SH-SY5Y (cell line): ENCODE measurements around the gene FOXC2.

ENCODE experiments used
- GATA2 ChIP-seq: IDR thresholded peaks from 2 replicates; pipeline ENCODE4 v1.6.1; 2011; ENCODE audit warnings: mild to moderate bottlenecking, low read depth, low read length
- GATA3 ChIP-seq: IDR thresholded peaks from 2 replicates; pipeline ENCODE4 v1.6.1; 2011; ENCODE audit warnings: low read depth, mild to moderate bottlenecking, low read length, moderate library complexity

The FOXC2 gene

DNA sequence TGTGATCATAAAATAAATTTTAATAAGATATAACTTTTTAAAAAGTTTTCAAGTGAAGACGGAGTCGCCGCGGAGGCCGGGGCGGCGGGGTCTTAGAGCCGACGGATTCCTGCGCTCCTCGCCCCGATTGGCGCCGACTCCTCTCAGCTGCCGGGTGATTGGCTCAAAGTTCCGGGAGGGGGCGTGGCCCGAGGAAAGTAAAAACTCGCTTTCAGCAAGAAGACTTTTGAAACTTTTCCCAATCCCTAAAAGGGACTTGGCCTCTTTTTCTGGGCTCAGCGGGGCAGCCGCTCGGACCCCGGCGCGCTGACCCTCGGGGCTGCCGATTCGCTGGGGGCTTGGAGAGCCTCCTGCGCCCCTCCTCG is at the start of gene FOXC2:
Gene FOXC2 (plus strand): TSS at position 229 of the 365 bp plus-strand sequence. CDS start 507 bp downstream, outside the sequence.
- TF ChIP-seq GATA3 (no peak), GATA2 (no peak)

- TF ChIP-seq GATA2 = no peak
- no peak for TF ChIP-seq GATA3
These were observed 49.6 kb upstream of the FOXC2 start for GRCh38 chr16:86517033-86517432.

- no peak for TF ChIP-seq GATA2
- TF ChIP-seq GATA3 = no peak
These were observed 48.9 kb upstream of the FOXC2 start for GRCh38 chr16:86517652-86518258.

GRCh38 chr16:86519007-86519648 is 47.5 kb upstream of the FOXC2 start:
- no peak for TF ChIP-seq GATA3
- no peak for TF ChIP-seq GATA2

DNA sequence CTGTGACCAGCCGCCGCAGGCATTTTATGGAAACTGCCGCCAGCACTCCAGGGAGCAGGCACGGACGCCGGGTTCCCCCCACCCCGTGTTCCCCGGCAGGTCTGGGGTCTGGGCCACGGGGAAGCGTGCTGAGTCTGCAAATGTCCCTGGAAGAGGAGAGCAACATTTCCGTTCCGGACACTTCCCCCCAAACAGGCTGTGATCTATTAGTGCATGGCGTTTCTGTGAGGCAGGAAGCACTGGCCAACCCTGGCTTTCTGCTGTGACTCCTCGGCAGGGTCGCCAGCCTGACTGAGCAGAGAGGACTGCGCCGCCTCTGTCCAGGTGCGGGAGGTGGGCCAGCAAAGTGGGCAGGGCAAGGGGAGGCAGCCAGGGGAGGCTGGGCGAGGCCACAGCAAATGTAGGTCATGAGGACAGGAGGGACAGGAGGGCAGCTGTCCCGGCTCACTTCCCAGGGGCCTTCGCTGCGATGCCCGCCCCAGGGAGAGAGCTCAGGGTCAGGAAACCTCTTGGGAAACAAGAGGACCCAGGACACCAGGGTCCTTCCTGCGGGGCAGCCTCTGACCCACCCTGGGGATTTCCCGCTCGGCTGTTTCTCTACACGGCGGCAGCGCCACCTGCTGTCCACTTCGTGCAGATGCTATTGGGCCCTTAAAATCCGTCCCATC is 46.8 kb upstream of the FOXC2 start:
- no peak for TF ChIP-seq GATA3
- TF ChIP-seq GATA2 = no peak; the same call in 1 of the 2 replicates

- TF ChIP-seq GATA2 (0 out of 2 replicates have a peak, but pooled peaks have one; percentile 16), GATA3 (no peak)
These were observed 46.1 kb upstream of the FOXC2 start for GRCh38 chr16:86520317-86521210.

DNA sequence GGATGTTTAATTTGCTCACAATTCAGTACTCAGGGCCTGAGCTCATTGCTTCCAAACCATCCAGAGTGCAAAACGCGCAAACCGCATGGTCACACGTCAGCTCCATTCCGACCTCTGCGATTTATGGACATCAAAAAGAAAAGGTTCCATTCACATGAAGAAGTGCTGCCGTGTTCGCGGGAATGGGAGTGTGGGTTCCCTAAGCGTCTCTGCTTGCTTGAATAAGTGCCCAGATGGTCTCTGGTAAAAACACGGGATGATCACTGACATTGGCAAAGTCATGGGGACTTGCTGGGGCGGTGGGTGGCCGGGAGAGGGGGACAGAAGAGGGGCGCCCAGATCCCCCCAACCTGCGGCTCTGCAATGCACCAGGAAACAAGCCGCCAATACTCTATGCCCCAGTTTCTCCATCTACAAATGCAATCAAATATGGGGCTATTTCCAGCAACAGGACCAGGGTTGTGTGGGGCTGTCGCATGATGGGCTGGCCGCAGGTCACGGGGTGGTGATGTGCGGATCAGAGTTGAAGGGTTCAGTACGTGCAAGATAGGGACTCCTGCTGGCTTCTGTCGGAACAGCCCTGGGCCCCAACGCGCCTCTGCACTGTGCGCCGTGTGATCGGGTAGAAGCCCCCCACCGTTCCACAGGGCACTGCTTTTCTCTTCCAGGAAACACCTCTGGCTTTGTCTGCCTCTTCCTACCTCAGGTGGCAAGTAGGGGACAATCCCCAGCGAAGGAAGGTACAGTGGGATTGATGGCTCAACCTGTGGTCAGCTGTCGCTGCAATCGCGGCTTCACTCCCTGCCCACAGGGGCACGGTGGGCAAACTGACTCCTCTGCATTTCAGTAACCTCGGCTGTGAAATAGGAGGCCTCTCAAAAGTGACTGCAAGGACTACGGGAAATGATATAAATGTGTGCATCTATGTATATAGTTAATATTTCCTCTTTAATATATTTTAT is 45.1 kb upstream of the FOXC2 start:
- no peak for TF ChIP-seq GATA2
- TF ChIP-seq GATA3 = no peak

GRCh38 chr16:86522634-86523033 is 44.0 kb upstream of the FOXC2 start:
- no peak for TF ChIP-seq GATA3
- no peak for TF ChIP-seq GATA2

- TF ChIP-seq GATA2 = no peak
- no peak for TF ChIP-seq GATA3
These were observed 43.4 kb upstream of the FOXC2 start for GRCh38 chr16:86523166-86523740.

DNA sequence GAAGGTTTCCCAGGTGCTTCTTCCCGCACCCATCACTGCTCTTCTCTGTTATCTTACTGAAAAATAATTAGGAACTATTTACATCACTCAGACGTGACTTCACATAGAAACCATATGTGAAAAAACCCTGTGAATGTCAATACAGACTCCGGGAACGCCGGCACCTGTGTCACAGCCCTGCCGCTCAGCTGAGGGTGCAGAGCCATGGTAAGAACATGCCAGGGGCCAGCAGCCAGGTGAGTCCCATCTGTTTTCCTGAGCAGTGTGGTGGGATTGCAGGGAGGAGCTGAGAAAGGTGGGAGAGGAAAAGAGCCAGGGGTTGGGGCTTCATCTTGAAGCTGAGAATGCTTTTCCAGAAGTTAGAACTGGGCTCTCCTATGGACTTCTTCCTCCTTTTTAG is 42.6 kb upstream of the FOXC2 start:
- TF ChIP-seq GATA2 = no peak
- TF ChIP-seq GATA3 = no peak

- no peak for TF ChIP-seq GATA3
- TF ChIP-seq GATA2 = no peak
These were observed 40.9 kb upstream of the FOXC2 start for GRCh38 chr16:86525696-86526095.

GRCh38 chr16:86527366-86527765 is 39.3 kb upstream of the FOXC2 start:
- TF ChIP-seq GATA3 (no peak), GATA2 (no peak)
